Urothelium cell line (cell line): Measurements from ENCODE around the gene LFNG.
"Not testable (repeated sequence)": the region's sequence is repeated elsewhere in the genome, so short reads cannot be mapped to it uniquely, and the experiment has no call there.

ENCODE experiments used
- DNase-seq: peaks from one replicate; pipeline ENCODE4 v3.0.0; 2011; ENCODE audit warnings: low spot score, mixed read lengths
- FAIRE-seq: peaks from 2 replicates; lab custom pipeline; 2011; peaks lifted over from hg19 to GRCh38; lab: Jason Lieb, UNC

The LFNG gene

DNA sequence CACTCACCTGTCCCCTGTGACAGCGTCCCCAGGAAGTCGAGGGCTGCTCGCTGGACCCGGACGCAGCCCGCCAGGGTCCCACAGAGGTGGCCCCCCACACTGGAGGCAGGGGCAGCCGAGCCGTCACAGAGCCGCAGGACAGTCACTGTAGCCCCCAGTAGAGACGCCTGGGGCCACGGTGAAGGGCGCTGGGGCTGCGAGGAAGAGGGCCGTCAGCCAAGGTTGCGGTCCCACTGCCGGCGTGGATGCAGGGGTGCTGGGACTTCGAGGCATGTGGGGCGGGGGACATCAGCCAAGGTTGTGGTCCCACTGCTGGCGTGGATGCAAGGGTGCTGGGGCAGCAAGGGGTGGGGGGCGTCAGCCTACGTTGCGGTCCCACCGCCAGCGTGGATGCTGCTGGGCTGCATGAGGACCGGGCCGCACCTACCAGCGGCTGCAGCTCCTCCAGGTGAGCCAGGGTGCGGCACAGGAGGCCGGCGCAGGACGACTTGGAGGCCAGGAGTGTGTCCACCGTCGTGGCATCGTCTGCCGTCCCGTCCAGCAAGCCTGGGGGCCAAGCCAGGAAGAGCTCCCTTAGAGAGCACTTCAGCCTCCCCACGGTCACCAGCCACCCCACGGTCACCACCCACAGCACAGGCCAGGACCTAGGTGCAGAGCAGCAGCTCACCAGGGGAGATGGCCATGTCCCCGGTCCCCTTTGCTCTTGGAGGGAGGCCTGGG is 21.9 kb downstream of the LFNG start:
- peak; percentile 76 for FAIRE-seq
- DNase-seq, result no peak

DNA sequence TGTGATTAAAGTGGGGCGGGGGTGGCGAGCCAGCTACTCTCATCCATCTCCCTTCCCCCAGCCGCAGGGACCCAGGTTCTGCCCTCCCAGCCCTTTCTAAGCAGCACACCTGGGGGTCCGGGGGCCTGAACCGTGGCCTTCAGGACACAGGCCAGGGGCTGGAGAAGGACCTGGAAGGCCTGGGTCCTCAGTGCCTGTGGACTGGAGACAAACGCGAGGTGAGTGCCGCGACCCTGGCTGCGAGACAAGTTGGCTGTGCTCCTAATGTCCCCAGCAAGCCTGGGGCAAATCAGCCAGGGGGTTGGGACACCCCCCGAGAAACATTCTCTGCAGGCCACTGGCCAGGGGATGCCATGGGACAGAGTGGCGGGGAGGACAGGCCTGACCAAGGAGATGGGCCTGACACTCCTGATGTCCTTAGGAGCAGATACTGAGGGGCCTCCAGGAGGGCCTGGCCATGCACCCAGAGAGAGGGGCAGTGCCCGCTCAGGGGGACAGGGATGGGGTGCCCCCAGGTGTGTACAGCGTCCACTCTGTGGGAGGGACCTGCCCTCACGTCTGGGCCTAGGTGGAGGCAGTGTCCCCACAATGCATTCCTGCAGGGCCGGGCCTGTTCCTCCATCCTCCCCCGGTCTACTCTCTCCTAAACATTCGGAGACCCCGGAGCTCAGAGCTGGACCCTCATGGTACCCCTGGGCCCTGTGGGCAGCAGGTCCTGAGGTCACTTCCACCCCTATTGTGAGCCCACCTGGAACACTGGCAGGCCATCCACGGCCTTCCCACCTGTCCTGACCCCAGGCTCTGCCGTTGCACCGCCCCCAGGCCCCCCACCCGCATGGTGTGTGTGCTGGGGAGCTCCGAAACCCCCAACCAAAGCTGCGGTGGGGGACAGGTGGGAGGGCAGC is 22.7 kb downstream of the LFNG start:
- FAIRE-seq (peak; percentile 90), DNase-seq (no peak)

DNA sequence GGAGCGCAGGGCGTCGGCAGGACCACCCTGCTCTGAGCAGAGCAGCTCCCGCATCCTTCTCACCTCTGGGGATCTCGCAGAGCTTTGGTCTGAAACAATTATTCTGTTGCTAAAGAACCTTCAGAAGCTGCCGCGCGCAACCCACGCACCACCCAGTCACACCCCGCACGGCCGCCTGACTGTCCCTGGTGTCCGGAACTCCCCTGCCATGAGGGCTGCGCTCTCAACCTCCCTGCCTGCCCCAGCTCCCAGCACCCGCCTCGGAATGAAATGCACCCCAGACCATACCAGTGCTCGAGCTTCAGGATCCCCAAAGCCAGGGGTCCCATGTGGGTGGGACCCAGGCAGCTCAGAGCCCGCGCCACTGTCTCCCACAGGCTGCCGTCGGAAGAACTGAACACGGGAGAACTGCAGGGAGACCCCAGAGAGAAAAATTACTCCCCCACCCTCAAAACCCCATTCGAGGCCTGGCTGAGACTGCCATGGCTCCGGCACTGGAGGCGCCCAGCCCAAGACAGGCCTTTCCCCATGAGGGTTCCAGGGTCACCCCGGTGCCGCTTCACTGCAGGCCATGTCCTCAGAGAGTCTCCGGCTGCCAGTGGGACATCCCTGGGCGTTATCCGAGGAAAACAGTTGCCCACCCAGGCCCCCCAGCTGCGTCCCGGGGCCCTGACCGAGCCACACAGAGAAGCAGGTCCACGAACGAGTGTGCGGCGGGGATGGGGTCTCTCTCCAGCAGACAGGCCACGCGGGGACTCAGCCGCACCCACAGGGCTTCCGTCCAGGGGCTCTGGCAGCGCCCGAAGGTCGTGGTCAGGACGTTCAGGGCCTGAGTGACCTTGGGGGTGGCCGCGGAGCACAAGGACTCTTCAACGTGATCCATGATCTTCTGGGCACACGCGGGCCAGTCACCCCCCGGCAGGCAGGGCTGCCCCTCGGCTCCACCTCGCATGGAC is 23.6 kb downstream of the LFNG start:
- no peak for DNase-seq
- FAIRE-seq, result peak; percentile 89

DNA sequence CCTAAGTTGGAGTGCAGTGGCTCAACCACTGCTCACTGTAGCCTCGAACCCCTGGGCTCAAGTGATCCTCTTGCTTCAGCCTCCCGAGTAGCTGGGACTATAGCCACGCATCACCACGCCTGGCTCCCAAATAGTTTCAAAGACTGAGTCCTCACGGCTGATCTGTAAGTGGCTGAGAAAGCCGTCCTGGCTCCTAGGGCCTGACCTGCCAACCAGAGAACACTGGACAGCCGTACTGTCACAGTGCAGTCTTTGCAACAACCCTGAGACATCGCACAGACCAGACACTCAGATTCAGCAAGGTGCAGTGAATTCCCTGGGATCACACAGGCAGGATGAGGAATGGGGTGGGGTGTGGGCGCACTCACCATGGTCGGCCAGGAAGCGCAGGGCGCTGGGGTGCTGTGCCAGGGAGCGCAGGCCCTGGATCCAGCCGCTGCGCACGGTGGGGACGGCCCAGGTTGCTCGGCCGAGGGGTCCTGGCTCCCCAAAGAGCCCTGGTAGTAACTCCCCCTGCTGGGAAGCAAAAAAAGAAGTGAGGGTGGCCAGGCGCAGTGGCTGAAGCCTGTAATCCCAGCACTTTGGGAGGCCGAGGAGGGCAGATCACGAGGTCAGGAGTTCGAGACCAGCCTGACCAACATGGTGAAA is 25.1 kb downstream of the LFNG start:
- DNase-seq (no peak), FAIRE-seq (peak; percentile 95)

DNA sequence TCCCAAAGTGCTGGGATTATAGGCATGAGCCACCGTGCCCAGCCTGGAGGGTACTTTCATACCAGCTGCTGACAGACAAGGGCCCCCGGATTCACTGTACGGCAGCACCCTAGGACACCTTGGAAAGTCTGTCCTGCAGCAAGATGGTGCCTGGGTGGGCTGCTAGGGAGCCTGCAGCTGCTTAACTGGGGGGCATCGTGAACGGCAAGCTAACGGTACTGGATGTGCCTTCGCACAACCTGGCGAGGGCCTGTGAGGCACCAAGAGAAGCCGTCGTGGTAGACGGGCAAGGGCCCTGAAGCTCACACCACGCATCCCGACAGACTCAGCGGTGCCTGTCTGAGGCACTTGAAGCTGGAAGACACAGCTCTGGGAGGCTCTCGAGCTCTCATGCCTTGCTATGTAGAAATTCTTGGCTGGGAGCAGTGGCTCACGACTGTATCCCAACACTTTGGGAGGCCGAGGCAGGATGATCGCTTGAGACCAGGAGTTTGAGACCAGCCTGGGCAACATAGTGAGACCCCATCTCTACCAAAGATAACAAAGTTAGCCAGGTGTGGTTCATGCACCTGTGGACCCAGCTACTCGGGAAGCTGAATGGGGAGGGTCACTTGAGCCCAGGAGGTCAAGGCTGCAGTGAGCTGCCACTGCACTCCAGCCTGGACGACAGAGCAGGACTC is 26.3 kb downstream of the LFNG start:
- FAIRE-seq, result peak; percentile 40
- no peak for DNase-seq

DNA sequence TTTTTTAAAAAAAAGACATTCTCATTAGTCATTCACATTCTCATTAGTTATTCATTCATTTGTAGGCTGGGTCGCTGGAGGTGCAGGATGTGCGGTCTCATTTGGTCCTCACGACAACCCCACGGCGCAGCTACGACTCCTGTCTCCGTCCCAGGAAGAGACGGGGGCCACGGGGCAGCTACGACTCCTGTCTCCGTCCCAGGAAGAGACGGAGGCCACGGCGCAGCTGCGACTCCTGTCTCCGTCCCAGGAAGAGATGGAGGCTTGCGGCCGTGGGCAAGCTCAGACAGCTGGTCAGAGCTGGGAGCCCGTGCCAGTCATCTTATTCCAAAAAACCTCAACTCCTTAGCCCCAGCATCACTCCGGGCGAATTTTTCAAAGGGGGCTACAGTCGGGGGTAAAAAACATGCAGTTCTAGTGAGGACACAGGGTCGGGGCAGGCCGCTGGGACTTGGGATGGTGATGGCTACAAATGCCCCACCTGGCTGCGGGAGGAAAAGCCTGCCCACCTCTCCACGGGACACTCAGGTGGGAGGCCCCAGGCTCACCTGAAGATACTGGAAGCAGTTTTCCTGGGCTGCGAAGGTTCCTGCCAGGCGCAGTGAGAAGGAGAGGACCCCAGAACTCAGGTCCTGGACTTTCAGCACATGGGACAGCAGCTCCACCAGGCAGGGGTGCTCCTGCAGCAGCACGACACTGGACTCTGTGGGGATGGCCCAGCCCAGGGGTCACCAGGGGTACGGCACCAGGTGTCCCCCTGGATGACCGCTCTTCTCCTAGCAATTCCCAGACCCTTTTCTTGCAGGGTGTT is 27.4 kb downstream of the LFNG start:
- FAIRE-seq, result peak; percentile 62

DNA sequence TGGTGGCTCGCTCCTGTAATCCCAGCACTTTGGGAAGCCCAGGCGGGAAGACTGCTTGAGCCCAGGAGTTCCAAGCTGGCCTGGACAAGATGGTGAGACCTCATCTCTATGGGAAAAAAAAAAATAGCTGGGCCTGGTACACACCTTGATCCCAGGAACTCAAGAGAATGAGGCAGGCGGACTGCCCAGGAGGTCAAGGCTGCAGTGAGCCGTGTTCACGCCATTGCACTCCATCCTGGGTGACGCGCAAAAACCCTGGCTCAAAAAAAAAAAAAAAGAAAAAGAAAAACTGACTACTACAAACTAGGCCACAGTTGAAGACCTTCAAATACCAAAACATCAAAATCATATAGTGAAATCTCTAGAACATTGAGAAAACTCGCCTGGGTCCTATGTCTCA is 31.8 kb downstream of the LFNG start:
- no peak for FAIRE-seq
- no peak for DNase-seq

More for the DNA sequence above, 27.4 kb downstream of the LFNG start:
- no peak for DNase-seq

DNA sequence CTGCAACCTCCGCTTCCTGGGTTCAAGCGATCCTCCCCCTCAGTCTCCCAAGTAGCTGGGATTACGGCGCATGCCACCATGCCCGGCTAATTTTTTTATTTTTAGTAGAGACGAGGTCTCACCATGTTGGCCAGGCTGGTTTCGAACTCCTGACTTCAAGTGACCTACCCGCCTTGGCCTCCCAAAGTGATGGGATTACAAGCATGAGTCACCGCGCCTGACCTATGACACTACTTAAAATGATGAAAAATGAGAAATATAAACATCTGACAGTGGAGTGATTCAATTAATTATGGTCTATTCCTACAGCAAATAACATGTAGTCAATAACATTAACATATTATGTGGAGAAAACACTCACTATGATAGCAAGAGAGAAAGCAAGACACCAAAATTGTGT is 33.5 kb downstream of the LFNG start:
- DNase-seq, result no peak
- FAIRE-seq, result no peak

DNA sequence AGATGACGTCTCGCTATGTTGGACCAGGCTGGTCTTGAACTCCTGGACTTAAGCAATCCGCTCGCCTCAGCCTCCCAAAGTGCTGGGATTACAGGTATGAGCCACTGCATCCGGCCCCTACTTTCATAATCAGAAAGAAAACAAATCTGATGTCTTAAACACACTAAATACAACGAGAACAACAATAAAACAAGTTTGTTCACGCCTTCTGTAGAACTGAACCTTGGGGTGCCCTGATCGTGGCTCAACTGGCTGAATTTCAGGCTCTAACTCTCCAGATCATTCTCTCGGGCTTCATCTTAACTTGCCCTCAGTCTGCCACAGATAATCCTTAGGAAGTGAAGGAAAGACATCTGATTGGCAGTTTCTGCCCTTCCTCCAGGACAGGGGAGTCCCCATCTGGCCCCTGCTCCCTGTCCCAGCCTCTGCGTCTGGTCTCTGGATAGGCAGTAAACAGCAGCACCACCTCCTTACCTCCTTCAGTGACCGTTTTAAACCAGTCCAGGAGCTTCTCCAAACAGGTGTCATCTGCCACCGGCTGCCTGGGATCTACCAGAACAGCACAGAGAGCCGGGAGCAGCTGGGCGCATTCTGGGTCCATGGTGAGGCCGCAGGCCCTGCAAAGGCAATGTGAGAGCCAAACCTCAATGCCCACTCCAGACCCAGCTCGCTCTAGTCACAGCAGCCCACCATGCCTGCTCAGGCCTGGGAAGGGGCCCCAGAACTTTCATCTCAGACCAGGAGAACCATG is 34.4 kb downstream of the LFNG start:
- DNase-seq (no peak), FAIRE-seq (no peak)

DNA sequence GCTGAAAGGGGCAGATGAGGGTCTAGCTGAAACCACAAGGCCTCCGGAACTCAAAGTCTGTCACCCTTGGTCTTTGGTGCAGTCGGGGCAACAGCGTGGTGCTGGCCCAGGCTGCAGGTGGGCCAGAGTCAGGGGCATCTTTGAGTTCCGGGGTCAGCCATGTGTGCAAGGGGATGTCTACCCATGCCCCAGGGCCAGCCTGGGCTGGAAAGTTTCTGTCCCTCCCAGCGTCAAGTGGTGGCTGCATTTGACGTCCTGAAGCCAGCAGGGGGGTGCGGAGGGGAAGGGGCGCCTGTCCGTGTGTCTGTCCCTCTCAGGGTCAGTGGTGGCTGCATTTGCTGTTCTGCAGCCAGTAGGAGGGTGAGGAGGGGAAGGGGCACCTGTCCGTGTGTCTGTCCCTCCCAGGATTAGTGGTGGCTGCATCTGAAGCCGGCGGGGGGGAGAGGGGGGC is 35.1 kb downstream of the LFNG start:
- DNase-seq (peak; percentile 43), FAIRE-seq (peak; percentile 86)

DNA sequence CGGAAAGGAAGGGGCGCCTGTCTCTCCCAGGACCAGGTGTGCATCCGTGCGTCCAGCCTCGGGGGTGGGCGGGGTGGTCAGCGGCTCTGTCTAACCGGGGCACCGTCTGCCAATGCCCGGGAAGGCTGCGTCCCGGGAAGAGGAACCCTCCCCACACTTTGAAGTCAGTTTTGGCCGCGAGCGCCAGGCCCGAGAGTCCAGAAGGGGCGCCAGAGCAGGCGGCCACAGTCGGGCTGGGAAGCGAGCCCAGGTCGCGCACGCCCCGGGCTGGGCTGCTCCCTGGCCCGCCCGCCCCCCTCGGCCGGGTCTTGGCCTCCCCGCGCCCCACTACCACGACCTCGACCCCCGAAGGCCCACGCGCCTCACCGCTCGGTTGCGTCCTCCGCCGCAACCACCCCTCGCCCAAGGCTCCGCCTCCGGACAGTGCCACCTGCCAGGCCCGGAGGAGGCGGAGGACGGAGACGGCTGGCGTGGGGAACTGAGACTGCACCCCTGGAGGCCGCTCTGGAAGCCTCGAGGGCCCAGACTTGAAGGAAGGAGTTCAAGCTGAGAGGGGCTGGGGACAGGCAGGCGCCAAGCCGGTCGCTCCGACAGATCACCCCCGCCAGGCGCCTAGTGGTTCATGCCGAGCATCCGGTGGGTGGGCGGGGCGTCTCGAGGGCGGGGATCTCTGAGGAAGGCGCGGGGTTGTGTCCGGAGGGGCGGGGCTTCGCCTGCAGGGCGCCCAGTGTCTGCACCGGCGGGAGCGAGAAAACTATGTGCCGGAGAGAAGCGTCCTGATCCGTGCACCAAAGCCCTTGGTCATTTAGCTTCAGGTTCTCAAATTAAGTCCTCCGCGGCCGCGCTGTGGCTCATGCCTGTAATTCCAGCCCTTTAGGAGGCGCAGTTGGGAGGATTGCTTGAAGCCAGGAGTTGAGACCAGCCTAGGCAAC is 35.8 kb downstream of the LFNG start, which contains the start of gene BRAT1:
BRAT1 (minus strand) TSS at position 404 of the 932 bp plus-strand sequence. CDS start 1,093 bp downstream, outside the sequence.
- peak; percentile 96 for FAIRE-seq
- peak; percentile 100 for DNase-seq

DNA sequence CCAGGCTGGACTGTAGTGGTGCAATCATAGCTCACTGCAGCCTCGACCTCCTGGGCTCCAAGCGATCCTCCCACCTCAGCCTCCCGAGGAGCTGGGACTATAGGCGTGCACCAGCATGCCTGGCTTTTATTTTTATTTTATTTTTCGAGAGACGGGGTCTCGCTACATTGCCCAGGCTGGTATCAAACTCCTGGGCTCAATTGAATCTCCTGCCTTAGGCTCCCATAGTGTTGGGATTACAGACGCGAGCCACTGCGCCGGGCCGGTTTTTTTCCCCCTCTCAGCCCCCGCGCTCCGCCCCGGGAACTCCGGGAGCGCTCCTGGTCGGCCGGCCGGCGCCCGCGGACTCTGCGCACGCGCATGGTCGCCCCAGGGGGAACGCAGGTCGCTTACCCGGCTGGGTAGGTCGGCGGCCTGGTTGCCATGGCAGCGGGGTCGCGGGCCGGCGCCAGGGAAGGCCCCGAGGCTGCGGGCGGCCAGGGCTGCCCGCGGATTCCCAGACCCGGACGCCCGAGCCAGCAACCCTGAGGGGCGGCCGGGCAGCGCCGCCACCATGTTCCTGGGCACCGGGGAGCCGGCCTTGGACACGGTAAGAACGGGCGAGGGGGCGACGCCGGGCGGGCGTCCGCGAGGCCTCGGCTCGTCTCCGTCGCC is 39.2 kb downstream of the LFNG start, which contains the start of gene IQCE:
IQCE (plus strand) TSS at position 351 of the 654 bp plus-strand sequence; CDS start at position 554, 203 bp downstream.
- peak; percentile 99 for DNase-seq
- peak; percentile 94 for FAIRE-seq

DNA sequence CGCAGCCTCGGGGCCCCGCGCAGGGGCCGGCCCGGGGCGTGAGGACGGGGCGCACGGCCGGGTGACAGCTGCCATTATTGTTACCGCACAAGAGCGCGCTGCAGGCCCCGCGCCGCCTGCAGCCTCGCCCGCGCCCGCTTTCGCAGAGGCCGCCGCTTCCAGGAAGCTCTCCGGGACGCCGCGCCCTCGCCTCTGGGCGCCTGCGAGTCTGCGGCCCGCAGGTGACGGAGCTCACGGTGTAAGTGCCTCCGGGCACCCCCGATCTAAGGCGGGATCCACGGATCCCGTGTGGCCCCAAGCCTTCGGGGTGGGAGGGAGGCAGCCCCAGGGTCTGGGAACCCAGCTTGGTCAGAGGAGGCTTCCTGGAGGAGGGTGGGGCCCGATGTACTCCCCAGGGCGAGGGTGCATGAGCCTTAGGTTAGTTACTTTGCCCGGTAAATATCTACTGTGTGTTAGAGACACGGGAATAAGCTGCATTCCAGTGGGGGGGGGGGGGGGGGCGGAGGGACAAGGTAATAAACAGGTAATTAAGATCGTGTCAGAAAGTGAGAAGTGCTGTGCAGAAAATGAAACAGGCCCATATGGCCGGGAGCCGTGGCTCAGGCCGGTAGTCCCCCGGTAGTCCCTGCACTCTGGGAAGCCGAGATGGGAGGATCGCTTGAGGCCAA is 39.8 kb downstream of the LFNG start:
- FAIRE-seq, result no peak
- peak; percentile 39 for DNase-seq

DNA sequence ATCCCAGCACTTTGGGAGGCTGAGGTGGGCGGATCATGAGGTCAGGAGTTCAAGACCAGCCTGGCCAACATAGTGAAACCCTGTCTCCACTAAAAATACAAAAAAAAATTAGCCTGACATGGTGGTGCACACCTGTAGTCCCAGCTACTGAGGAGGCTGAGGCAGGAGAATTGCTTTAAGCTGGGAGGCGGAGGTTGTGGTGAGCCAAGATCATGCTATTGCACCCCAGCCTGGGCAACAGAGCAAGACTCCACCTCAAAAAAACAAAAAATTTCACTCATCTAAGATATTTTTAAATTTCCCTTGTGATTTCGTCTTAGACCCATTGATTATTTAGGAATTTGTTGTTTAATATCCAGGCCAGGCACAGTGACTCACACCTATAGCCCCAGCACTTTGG is 44.4 kb downstream of the LFNG start:
- not testable (repeated sequence) for FAIRE-seq, DNase-seq

DNA sequence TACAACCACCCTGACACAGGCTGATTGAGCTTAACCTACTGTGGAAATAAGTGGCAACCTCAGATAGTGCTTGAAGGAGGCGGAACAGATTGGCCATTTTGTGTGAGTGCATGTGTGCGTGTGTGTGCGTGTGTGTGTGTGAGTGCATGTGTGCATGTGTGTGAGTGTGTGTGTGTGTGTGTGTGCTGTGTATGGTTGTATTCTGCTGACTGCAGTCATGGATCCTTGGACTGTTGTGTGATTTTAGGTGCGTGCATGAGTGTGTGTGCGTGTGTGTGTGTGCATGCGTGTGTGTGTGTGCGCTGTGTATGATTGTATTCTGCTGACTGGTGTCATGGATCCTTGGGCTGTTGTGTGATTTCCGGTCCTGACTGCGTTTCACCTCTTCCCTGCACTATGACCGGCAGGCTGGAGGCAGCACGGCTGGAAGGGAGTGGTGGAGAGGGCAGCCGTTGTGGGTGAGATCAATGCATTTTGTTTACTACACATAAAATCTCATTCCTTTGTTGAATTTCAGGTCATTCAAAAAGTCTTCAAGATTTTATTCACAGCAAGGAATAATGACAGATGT is 45.5 kb downstream of the LFNG start:
- peak; percentile 99 for FAIRE-seq
- DNase-seq, result no peak
